Right lung (tissue), 5 donors: ENCODE results near the gene TMEM125. TPM values are rescaled to one million over a fixed set of nuclear protein-coding genes. Genes with fewer than 3 reads are reported as not detected.

Experiments
- DNase-seq, 2 donors: peaks; one replicate each; pipeline ENCODE4 v3.0.0-alpha.2; 2013
- polyA plus RNA-seq, 5 donors: library from polyadenylated mRNA; unstranded; fragments of 120-200 nt; gene quantifications; one replicate each; pipeline versions ENCODE4 v1.2.1 to v1.2.3, GENCODE V29; 2013; ENCODE audit warnings: inconsistent platforms in 1 of 5, low replicate concordance in 1 of 5; ENCODE audit not compliant: insufficient read length in 5 of 5, insufficient read depth in 1 of 5

Gene TMEM125
- polyA plus RNA-seq, 5 donors = 35.9 to 52.2 (median 47.4) TPM

- DNase-seq = no peak
Measured at GRCh38 chr1:43243299-43243698, 26.5 kb upstream of the TMEM125 start.

GRCh38 chr1:43246466-43247213 lies 23.1 kb upstream of the TMEM125 start:
- DNase-seq = no peak

- no peak for DNase-seq
Measured at GRCh38 chr1:43247256-43247921, 22.4 kb upstream of the TMEM125 start.

GRCh38 chr1:43250351-43250761 lies 19.4 kb upstream of the TMEM125 start:
- DNase-seq = no peak

- DNase-seq = no peak
Measured at GRCh38 chr1:43251024-43251423, 18.8 kb upstream of the TMEM125 start.

GRCh38 chr1:43252225-43252624 lies 17.6 kb upstream of the TMEM125 start:
- no peak for DNase-seq

GRCh38 chr1:43253173-43253572 lies 16.6 kb upstream of the TMEM125 start:
- no peak for DNase-seq

GRCh38 chr1:43253876-43254275 lies 15.9 kb upstream of the TMEM125 start:
- no peak for DNase-seq

GRCh38 chr1:43255438-43256210 lies 14.2 kb upstream of the TMEM125 start:
- no peak for DNase-seq

GRCh38 chr1:43256675-43257570 lies 12.9 kb upstream of the TMEM125 start:
- DNase-seq = peak in 1 of 2 donors; percentile 15

- no peak for DNase-seq
Measured at GRCh38 chr1:43258370-43258769, 11.4 kb upstream of the TMEM125 start.

GRCh38 chr1:43265431-43265830 lies 4.4 kb upstream of the TMEM125 start:
- DNase-seq = no peak

- DNase-seq = no peak
Measured at GRCh38 chr1:43266881-43267280, 2.9 kb upstream of the TMEM125 start.

- DNase-seq = peak in 1 of 2 donors; percentile 20
Measured at GRCh38 chr1:43267291-43267805, 2.4 kb upstream of the TMEM125 start.

- no peak for DNase-seq
Measured at GRCh38 chr1:43267818-43268425, 1.9 kb upstream of the TMEM125 start.

GRCh38 chr1:43270421-43271095 lies 775 bp downstream of the TMEM125 start:
- peak; percentile 58 to 64 for DNase-seq

GRCh38 chr1:43271186-43272118 lies 1.7 kb downstream of the TMEM125 start:
- DNase-seq = no peak

- DNase-seq = no peak
Measured at GRCh38 chr1:43272161-43272560, 2.4 kb downstream of the TMEM125 start.
